GM21786 (cell line): ENCODE results near the gene DHDDS.

Experiments used
- ATAC-seq: cut with Tn5 transposase; IDR thresholded peaks from one replicate; pipeline ENCODE4 v1.9.1; 2021; ENCODE audit not compliant: unreplicated experiment

Gene DHDDS

GRCh38 chr1:26417111-26417759 lies 14.9 kb upstream of the DHDDS start:
- ATAC-seq = no peak

GRCh38 chr1:26418865-26419349 lies 13.2 kb upstream of the DHDDS start:
- no peak for ATAC-seq

GRCh38 chr1:26419494-26419893 lies 12.6 kb upstream of the DHDDS start:
- no peak for ATAC-seq

GRCh38 chr1:26429721-26430120 lies 2.4 kb upstream of the DHDDS start:
- no peak for ATAC-seq

- ATAC-seq = no peak
Observed at GRCh38 chr1:26432793-26433192, 672 bp downstream of the DHDDS start.

GRCh38 chr1:26434161-26434752 lies 2.1 kb downstream of the DHDDS start:
- ATAC-seq = no peak

GRCh38 chr1:26438041-26438440 lies 5.9 kb downstream of the DHDDS start:
- ATAC-seq = no peak

GRCh38 chr1:26440259-26440658 lies 8.1 kb downstream of the DHDDS start:
- ATAC-seq = no peak

GRCh38 chr1:26449868-26450267 lies 17.7 kb downstream of the DHDDS start:
- ATAC-seq = no peak

- ATAC-seq = no peak
Observed at GRCh38 chr1:26450908-26451307, 18.8 kb downstream of the DHDDS start.

GRCh38 chr1:26452459-26453183 lies 20.5 kb downstream of the DHDDS start:
- ATAC-seq = no peak

- ATAC-seq = no peak
Observed at GRCh38 chr1:26459148-26459547, 27.0 kb downstream of the DHDDS start.

GRCh38 chr1:26459573-26460031 lies 27.5 kb downstream of the DHDDS start:
- ATAC-seq = no peak

GRCh38 chr1:26468911-26469310 lies 36.8 kb downstream of the DHDDS start:
- ATAC-seq = no peak

GRCh38 chr1:26469558-26469957 lies 37.4 kb downstream of the DHDDS start:
- no peak for ATAC-seq

- ATAC-seq = no peak
Observed at GRCh38 chr1:26470878-26471497, 38.9 kb downstream of the DHDDS start.

GRCh38 chr1:26471498-26472319 lies 39.6 kb downstream of the DHDDS start:
- ATAC-seq = peak; percentile 7

- ATAC-seq = peak; percentile 49
Observed at GRCh38 chr1:26472320-26472900, 40.3 kb downstream of the DHDDS start, which contains the start of gene HMGN2. HMGN2 (plus strand) TSS chr1:26472440; CDS start chr1:26472613, 173 bp downstream.

GRCh38 chr1:26472901-26473845 lies 41.1 kb downstream of the DHDDS start:
- peak; percentile 65 for ATAC-seq
